HepG2 (cell line): Measurements from ENCODE around the gene USP20. TPM values are rescaled to one million over a fixed set of nuclear protein-coding genes. Genes with fewer than 3 reads are reported as not detected.

Experiments
- AKNA ChIP-seq: sonication (generic); formaldehyde crosslinking; IDR thresholded peaks from 2 replicates; pipeline ENCODE4 v1.4.0; 2020; ENCODE audit warnings: missing genetic modification reagents, borderline replicate concordance
- ATF7-NPFF ChIP-seq: sonication (generic); formaldehyde crosslinking; IDR thresholded peaks from 2 replicates; pipeline ENCODE4 v1.8.1; 2023; ENCODE audit warnings: mild to moderate bottlenecking, low read depth, missing genetic modification reagents, moderate library complexity
- FIP1L1 ChIP-seq: fragments of 200-400 bp; formaldehyde crosslinking; IDR thresholded peaks from 2 replicates; pipeline ENCODE4 v1.6.1; 2018; ENCODE audit warnings: low read depth, mild to moderate bottlenecking, low read length, moderate library complexity, borderline replicate concordance; ENCODE audit not compliant: insufficient read depth
- GATA4 ChIP-seq: sonication (generic); IDR thresholded peaks from 2 replicates; pipeline ENCODE4 v1.6.1; 2016; ENCODE audit warnings: antibody characterized with exemption, low read depth, borderline replicate concordance
- HDAC2 ChIP-seq: sonication (generic); formaldehyde crosslinking; IDR thresholded peaks from 2 replicates; pipeline ENCODE4 v1.4.0; 2020; ENCODE audit warnings: missing genetic modification reagents
- HOMEZ ChIP-seq: IDR thresholded peaks from 2 replicates; pipeline ENCODE4 v1.6.1; 2016; ENCODE audit warnings: low read depth
- HOXA9 ChIP-seq: sonication (generic); formaldehyde crosslinking; IDR thresholded peaks from 2 replicates; pipeline ENCODE4 v1.8.1; 2022; ENCODE audit warnings: missing genetic modification reagents, mild to moderate bottlenecking, moderate library complexity, borderline replicate concordance
- MNT ChIP-seq: fragments of 450-650 bp; IDR thresholded peaks from 2 replicates; pipeline ENCODE4 v1.6.1; 2016
- SMAD9 ChIP-seq: sonication (generic); formaldehyde crosslinking; IDR thresholded peaks from 2 replicates; pipeline ENCODE4 v1.5.1; 2020; ENCODE audit warnings: mild to moderate bottlenecking, missing genetic modification reagents
- SRY ChIP-seq: sonication (generic); formaldehyde crosslinking; IDR thresholded peaks from 2 replicates; pipeline ENCODE4 v1.8.0; 2022; ENCODE audit warnings: mild to moderate bottlenecking, missing genetic modification reagents
- TCF12 ChIP-seq, 2 experiments: fragments of 450-650 bp in 1 of 2; sonication (generic) in 1 of 2; formaldehyde crosslinking in 1 of 2; IDR thresholded peaks; 2 replicates each; pipeline versions ENCODE4 v1.6.1 to v1.8.0; 2017 to 2022; ENCODE audit warnings: antibody characterized with exemption in 1 of 2, mild to moderate bottlenecking in 1 of 2, missing genetic modification reagents in 1 of 2, moderate library complexity in 1 of 2
- TIGD3 ChIP-seq: sonication (generic); formaldehyde crosslinking; IDR thresholded peaks from 2 replicates; pipeline ENCODE4 v1.5.1; 2020; ENCODE audit warnings: mild to moderate bottlenecking, missing genetic modification reagents, borderline replicate concordance
- ZNF382 ChIP-seq: sonication (generic); formaldehyde crosslinking; IDR thresholded peaks from 2 replicates; pipeline ENCODE4 v1.5.0; 2020; ENCODE audit warnings: missing genetic modification reagents, mild to moderate bottlenecking, borderline replicate concordance
- ZNF770 ChIP-seq: sonication (generic); formaldehyde crosslinking; IDR thresholded peaks from 2 replicates; pipeline ENCODE4 v1.5.0; 2020; ENCODE audit warnings: mild to moderate bottlenecking, missing genetic modification reagents
- polyA plus RNA-seq, 8 experiments: library from polyadenylated mRNA; depleted of rRNA in 3 of 8; stranded (reverse) in 7 of 8; unstranded in 1 of 8; fragments of >200 nt; fragmentation: Illumina TruSeq in 4 of 8; extraction: Trizol in 4 of 8; gene quantifications; 2 replicates each; pipeline versions ENCODE4 v1.2.1 to v1.2.3, GENCODE V29; 2011 to 2016; ENCODE audit warnings: low read depth in 4 of 8, missing spikeins in 1 of 8, mixed read lengths in 1 of 8; ENCODE audit not compliant: insufficient read depth in 1 of 8
- total RNA-seq, 5 experiments: library from RNA; depleted of rRNA; stranded (reverse); fragments of >200 nt; fragmentation: Illumina TruSeq; extraction: Trizol; gene quantifications; 2 replicates each; pipeline ENCODE4 v1.2.3, GENCODE V29; 2016; ENCODE audit warnings: low read depth in 1 of 5
- TF ChIP-seq, protein P1 (sequence below): IDR thresholded peaks from 2 replicates; pipeline ENCODE4 v1.6.1; 2012; ENCODE audit warnings: inconsistent platforms

The USP20 gene
- total and polyA plus RNA-seq, 2 of the 13 experiments (the other 11 are each of a cell fraction or from before 2014, with no cell fraction given): 4.4 to 5.9 TPM

- TF ChIP-seq GATA4 (peak; percentile 65; the same call in 1 of the 2 replicates), AKNA (CRISPR knock-in tag) (no peak), TCF12 (IDR thresholded peaks at IDR 0.05) (no peak), TCF12 (CRISPR knock-in tag; IDR thresholded peaks at IDR 0.05) (no peak), HDAC2 (CRISPR knock-in tag) (no peak; the same call in 1 of the 2 replicates), SMAD9 (CRISPR knock-in tag) (no peak), ATF7-NPFF (CRISPR knock-in tag) (peak; percentile 17; the same call in 1 of the 2 replicates), HOXA9 (CRISPR knock-in tag) (no peak), HOMEZ (CRISPR knock-in tag) (no peak), FIP1L1 (no peak), ZNF382 (CRISPR knock-in tag) (no peak), MNT (no peak), TIGD3 (CRISPR knock-in tag) (no peak), ZNF770 (0 out of 2 replicates have a peak, but pooled peaks have one; percentile 35), SRY (CRISPR knock-in tag) (peak; percentile 92; the same call in 1 of the 2 replicates)
- TF ChIP-seq, protein P1, sequence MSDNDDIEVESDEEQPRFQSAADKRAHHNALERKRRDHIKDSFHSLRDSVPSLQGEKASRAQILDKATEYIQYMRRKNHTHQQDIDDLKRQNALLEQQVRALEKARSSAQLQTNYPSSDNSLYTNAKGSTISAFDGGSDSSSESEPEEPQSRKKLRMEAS: peak; percentile 89
Measured at GRCh38 chr9:129802833-129803675, 32.2 kb upstream of the USP20 start, which contains the start of gene TOR1B (continued).
